ENCODE data around the gene TLE5. TPM values are rescaled to one million over a fixed set of nuclear protein-coding genes. Genes with fewer than 3 reads are reported as not detected.

TLE5 gene
- total and polyA plus RNA-seq, 7 donors, result 561 to 714 (median 588) TPM

DNA sequence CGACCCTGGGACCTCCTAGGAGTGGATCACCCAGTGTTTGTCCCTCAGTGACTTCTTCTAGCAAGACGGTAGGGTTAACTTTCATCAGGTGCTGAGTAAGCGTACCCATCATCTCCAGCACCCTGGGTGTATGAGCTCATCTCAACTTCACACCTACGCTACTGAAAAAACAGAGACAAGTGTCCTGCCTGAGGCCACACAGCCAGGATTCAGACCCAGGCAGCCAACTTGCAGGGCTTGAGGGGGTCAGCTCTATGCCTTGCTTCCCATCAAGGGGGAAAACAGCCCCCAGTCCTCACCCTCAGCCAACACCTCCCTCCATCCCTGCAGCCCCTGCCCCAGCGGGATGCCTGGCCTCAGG, 37.8 kb downstream of the TLE5 start:
- no peak overlapping the region for H3K4me3 ChIP-seq
- H3K27me3 ChIP-seq, result no peaks in the 10 kb centered on the region

DNA sequence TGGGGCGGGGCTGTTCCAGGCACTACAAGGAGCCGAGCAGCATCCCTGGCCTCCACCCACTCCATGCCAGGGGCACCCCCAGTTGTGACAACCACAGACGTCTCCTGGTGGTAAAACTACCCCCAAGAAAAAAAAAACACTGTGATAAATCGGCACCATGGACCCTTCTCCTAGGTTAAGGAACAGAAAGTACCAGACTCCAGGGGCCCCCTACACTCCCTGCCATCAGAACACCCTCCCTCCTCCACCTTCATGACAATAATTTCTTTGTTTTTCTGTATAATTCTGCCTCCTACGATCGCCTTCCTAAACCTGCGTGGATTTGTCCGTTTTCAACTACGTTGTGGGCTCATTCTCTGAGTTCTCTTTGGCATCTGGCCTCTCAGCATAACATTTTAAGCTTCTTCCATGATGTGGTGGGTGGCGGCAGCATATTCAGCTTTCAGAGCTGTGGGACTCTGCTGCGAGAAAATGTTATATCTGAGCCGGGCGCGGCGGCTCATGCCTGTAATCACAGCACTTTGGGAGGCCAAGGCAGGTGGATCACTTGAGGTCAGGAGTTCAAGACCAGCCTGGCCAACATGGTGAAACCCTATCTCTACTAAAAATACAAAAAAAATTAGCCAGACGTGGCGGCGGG, 41.9 kb downstream of the TLE5 start:
- Histone ChIP-seq H3K4me1 (no peaks in the 10 kb centered on the region), H3K4me3 (no peak overlapping the region), H3K27me3 (no peaks in the 10 kb centered on the region), H3K9me3 (no peaks in the 10 kb centered on the region), H3K36me3 (peaks cover 0 to 18% (median 1%) of the 10 kb centered on the region in 4 donors), H3K27ac (no peak overlapping the region)
- TF ChIP-seq POLR2A (IDR thresholded peaks at IDR 0.05) (no peak), POLR2AphosphoS5 (IDR thresholded peaks at IDR 0.05) (no peak), EP300 (IDR thresholded peaks at IDR 0.05) (no peak)
- TF ChIP-seq, protein P1, sequence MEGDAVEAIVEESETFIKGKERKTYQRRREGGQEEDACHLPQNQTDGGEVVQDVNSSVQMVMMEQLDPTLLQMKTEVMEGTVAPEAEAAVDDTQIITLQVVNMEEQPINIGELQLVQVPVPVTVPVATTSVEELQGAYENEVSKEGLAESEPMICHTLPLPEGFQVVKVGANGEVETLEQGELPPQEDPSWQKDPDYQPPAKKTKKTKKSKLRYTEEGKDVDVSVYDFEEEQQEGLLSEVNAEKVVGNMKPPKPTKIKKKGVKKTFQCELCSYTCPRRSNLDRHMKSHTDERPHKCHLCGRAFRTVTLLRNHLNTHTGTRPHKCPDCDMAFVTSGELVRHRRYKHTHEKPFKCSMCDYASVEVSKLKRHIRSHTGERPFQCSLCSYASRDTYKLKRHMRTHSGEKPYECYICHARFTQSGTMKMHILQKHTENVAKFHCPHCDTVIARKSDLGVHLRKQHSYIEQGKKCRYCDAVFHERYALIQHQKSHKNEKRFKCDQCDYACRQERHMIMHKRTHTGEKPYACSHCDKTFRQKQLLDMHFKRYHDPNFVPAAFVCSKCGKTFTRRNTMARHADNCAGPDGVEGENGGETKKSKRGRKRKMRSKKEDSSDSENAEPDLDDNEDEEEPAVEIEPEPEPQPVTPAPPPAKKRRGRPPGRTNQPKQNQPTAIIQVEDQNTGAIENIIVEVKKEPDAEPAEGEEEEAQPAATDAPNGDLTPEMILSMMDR (IDR thresholded peaks at IDR 0.05), result no peak
- WGBS, 2 donors, result 85 to 86% methylated on average over 18 of the region's 18 CpGs
- DNase-seq, result no peak
- intact Hi-C loops (cut with DNase I), result no loop called here

More for the DNA sequence above, 37.8 kb downstream of the TLE5 start:
- Histone ChIP-seq H3K27ac (no peak overlapping the region), H3K4me1 (peaks cover 0 to 13% (median 12%) of the 10 kb centered on the region in 4 donors), H3K9me3 (no peaks in the 10 kb centered on the region), H3K36me3 (peaks cover 0 to 11% (median 0%) of the 10 kb centered on the region in 4 donors)
- WGBS, 2 donors, result 23 to 39% methylated on average over 5 of the region's 5 CpGs
- intact Hi-C loops (cut with DNase I), result no loop called here
- TF ChIP-seq EP300 (IDR thresholded peaks at IDR 0.05), result no peak
- TF ChIP-seq POLR2A (IDR thresholded peaks at IDR 0.05), result no peak
- TF ChIP-seq POLR2AphosphoS5 (IDR thresholded peaks at IDR 0.05), result no peak
- TF ChIP-seq, protein P1 (IDR thresholded peaks at IDR 0.05), result no peak
- no peak for DNase-seq

DNA sequence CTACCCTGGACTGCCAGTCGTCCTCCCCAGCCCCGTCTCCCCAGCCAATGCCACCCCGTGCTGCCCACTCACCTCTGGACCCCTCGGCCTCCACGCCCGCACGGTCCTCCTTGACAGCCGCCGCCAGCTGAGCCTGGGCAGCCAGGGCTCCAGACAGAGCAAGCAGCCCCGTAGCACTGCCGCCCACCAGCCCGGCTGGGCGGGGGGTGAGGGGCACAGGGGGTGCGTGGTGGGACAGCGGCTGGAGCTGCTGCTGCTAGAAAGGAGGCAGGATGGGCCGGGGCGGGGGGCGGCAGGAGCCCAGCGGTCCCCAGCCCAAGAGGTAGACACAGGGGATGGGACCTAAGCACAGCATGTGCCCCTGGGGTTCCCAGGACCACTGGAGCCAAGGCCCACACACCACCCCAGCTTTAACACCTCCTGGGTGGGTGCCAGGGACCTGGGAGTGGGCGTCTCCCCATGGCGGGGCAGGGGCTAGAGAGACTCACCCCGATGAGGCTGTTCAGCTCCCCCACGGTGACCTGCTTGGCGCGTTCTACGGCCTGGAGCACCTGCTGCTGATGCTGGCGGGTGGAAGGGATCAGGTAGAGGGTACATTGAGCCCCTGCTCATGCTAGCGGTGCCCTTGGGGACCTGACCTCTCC, 43.0 kb downstream of the TLE5 start:
- H3K36me3 ChIP-seq, result peaks cover 0 to 29% (median 5%) of the 10 kb centered on the region in 4 donors
- H3K27ac ChIP-seq, result no peak overlapping the region
- intact Hi-C loops (cut with DNase I), result no loop called here
- TF ChIP-seq POLR2AphosphoS5 (IDR thresholded peaks at IDR 0.05) (no peak), POLR2A (IDR thresholded peaks at IDR 0.05) (no peak), EP300 (IDR thresholded peaks at IDR 0.05) (no peak)
- TF ChIP-seq, protein P1 (IDR thresholded peaks at IDR 0.05), result no peak
- no peaks in the 10 kb centered on the region for H3K9me3 ChIP-seq
- WGBS, 2 donors, result 91 to 94% methylated on average over 28 of the region's 28 CpGs
- no peak overlapping the region for H3K4me3 ChIP-seq
- H3K4me1 ChIP-seq, result no peaks in the 10 kb centered on the region
- H3K27me3 ChIP-seq, result no peaks in the 10 kb centered on the region
- no peak for DNase-seq

DNA sequence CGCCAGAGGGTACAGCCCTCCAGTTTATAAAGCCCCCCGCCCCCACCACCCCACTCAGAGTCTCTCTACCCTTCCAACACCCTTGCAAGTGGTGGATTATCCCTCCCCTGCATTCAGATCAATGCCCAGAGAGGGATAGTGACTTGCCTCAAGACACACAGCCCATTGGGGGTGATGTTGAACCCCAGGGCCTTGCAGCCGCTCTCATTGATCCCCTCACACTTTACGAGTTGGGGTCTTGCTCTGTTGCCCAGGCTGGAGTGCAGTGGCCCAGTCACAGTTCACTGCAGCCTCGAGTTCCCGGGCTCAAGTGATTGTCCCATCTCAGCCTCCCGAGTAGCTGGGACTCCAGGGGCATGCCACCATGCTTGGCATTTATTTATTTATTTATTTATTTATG, 44.4 kb downstream of the TLE5 start:
- Histone ChIP-seq H3K27me3 (no peaks in the 10 kb centered on the region), H3K4me3 (no peak overlapping the region), H3K9me3 (no peaks in the 10 kb centered on the region), H3K36me3 (peaks cover 4 to 40% (median 6%) of the 10 kb centered on the region in 4 donors), H3K27ac (no peak overlapping the region), H3K4me1 (no peaks in the 10 kb centered on the region)
- no peak for DNase-seq
- intact Hi-C loops (cut with DNase I), result no loop called here
- TF ChIP-seq, protein P1 (IDR thresholded peaks at IDR 0.05), result no peak
- TF ChIP-seq POLR2A (IDR thresholded peaks at IDR 0.05) (no peak), POLR2AphosphoS5 (IDR thresholded peaks at IDR 0.05) (no peak), EP300 (IDR thresholded peaks at IDR 0.05) (no peak)
- WGBS, 2 donors, result 91 to 97% methylated on average over 7 of the region's 7 CpGs

All from sigmoid colon (tissue), 7 donors.